GM18867 (cell line): ENCODE data around the gene ZNF677.
"Not testable (repeated sequence)": the region's sequence is repeated elsewhere in the genome, so short reads cannot be mapped to it uniquely, and the experiment has no call there.

Source experiments
- ATAC-seq: cut with Tn5 transposase; IDR thresholded peaks from one replicate; pipeline ENCODE4 v1.9.1; 2021; ENCODE audit warnings: mild to moderate bottlenecking, moderate library complexity; ENCODE audit not compliant: unreplicated experiment

ZNF677 gene

DNA sequence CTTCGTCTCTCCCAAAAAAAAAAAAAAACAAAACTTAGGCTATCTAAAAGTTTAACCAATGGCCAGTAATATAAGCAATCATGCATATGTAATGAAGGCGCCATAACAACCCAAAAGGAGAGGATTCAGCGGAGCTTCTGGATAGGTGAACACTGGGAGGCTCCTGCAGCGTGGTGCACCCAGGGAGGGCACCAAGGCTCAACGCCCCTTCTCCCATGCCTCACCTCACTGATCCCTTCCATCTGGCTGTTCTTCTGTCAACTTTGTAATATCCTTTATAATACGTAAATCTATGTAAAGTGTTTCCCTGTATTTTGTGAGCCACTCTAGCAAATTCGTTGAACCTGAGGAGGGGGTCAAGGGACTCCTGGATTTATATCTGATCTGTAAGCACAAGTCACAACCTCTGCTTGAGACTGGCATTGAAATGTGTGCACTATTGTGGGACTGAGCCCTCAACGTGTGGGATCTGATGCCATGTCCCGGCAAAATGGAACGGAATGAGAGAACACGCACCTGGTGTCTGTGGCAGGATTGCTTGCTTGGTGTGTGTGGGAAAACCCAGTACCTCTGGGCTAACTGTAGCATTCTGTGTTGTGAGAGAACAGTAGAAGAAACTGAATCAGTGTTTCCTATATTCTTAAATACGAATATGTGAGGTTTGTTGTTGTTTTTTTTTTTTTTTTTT lies 61.0 kb downstream of the ZNF677 start:
- no peak for ATAC-seq

DNA sequence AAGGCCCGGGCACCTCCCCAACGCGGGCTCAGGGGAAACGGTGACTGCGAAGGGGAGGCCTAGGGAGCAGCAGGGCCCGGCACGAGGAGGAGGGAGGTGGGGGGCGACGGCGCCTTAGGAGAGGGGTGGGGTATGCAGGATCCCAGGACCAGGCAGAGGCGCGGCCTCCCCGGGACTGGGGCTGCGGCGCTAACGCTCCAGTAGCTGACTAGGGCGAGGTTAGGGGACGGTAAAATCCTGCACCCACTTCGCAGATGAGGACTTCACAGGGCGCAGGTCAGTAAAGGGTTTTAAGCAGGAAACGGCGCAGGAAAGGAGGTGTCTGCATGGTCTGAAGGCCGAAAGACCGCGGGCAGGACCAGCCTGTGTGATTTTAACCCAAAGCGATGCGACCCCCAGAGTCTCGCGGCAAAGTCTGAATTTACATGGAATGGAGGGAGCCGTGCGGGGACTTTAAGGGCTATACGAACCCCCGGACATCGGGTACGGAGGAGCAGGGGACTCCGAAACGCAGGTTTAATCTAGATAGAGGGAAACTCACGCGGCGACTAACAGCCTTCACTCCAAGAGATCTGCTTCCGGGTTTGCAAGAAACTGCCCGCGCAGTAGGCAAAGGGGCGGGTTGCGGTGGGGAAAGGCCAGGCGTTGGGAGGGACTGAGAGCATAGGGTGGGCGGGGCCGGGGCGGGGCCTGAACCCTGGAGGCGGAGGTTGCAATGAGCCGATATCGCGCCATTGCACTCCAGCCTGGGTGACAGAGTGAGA lies 61.7 kb downstream of the ZNF677 start, which contains the start of gene ZNF665:
Gene ZNF665, minus strand, starts transcription at position 588 of the 764 bp plus-strand sequence. CDS start 10,460 bp downstream, outside the sequence.
- no peak for ATAC-seq

DNA sequence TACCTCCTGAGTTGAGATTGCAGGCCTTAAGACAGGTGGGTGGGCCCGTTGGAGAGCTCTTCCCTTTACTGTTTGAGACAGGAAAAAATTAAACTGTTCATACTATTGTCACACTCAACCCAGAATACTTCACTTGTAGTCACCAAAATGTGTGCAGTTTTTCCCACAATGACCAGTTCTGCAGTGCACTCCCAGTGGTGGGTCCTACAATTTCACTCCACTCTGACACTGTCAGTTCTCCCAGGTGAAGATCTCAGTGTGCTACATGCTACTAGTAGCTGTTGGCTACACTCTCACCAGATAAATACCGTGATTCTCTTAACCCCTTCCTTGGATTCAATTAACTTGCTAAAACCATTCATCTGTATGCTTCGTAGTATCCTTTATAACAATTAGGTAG lies 64.4 kb downstream of the ZNF677 start:
- no peak for ATAC-seq

DNA sequence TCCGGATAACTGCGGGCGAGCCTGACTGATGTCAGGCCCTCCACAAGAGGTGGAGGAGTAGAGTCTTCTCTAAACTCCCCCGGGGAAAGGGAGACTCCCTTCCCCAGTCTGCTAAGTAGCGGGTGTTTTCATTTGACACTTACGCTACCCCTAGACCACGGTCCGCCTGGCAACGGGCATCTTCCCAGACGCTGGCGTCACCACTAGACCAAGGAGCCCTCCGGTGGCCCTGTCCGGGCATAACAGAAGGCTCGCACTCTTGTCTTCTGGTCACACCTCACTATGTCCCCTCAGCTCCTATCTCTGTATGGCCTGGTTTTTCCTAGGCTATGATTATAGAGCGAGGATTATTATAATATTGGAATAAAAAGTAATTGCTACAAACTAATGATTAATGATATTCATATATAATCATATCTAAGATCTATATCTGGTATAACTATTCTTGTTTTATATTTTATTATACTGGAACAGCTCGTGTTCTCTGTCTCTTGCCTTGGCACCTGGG lies 64.9 kb downstream of the ZNF677 start:
- not testable (repeated sequence) for ATAC-seq
